ENCODE results near the gene CDCA4. TPM values are rescaled to one million over a fixed set of nuclear protein-coding genes. Genes with fewer than 3 reads are reported as not detected.

The CDCA4 gene
- total and polyA plus RNA-seq, 4 experiments from 2014 or later: 17.1 to 20.9 (median 18.9) TPM

GRCh38 chr14:105021656-105022275, 883 bp upstream of the CDCA4 start:
- Histone ChIP-seq H3K4me1 (ENCODE audit: insufficient read depth, low read length) (peaks cover 68% of the 10 kb centered on the region), H3K27me3 (ENCODE audit: insufficient read depth, low read length) (no peaks in the 10 kb centered on the region), H3K9me3 (ENCODE audit: control insufficient read depth in 1 of 2, low read length in 2 of 2) (no peaks in the 10 kb centered on the region), H3K27ac (ENCODE audit: low read depth, low read length) (peak overlapping the region; percentile 61), H3K36me3 (ENCODE audit: insufficient read depth, low read length) (no peaks in the 10 kb centered on the region), H3K4me3 (ENCODE audit: low read length in 2 of 2) (peak overlapping the region; percentile 61 to 71)
- H3K27ac Mint-ChIP-seq: peak overlapping the region; percentile 92 to 97 (median 94)
- DNase-seq: no peak
- H3K9me3 Mint-ChIP-seq: no peaks in the 10 kb centered on the region
- ChIA-PET CTCF (ENCODE audit: partially characterized antibody) (interaction anchor here (1.3 to 6.6 kb wide), 4 partner anchors 10 to 44 kb away, joined by 3 to 46 read pairs (median 4); partner anchors contain the start of gene GPR132), POLR2A (ENCODE audit: partially characterized antibody) (interaction anchor here (0.6 to 4.9 kb wide), 11 partner anchors 7 to 279 kb away, joined by 3 to 70 read pairs (median 8); partner anchors contain the start of genes BRF1, CLBA1 and GPR132)
- H3K27me3 Mint-ChIP-seq: peaks cover 0 to 1% of the 10 kb centered on the region in 2 donors
- peaks cover 24 to 82% (median 53%) of the 10 kb centered on the region in 4 donors for H3K4me1 Mint-ChIP-seq
- peak overlapping the region; percentile 88 to 94 (median 90) for H3K4me3 Mint-ChIP-seq
- peaks cover 0 to 12% of the 10 kb centered on the region in 2 donors for H3K36me3 Mint-ChIP-seq
- intact Hi-C loops (cut with micrococcal nuclease): loop anchor here (1.0 to 5.0 kb wide), 10 partner anchors 12 to 1304 kb away; partner anchors contain the start of genes BRF1, CLBA1, GPR132 and SIVA1

- Histone ChIP-seq H3K4me3 (ENCODE audit: low read length in 2 of 2) (peak overlapping the region; percentile 42 to 69), H3K27me3 (ENCODE audit: insufficient read depth, low read length) (no peaks in the 10 kb centered on the region), H3K4me1 (ENCODE audit: insufficient read depth, low read length) (peaks cover 72% of the 10 kb centered on the region), H3K36me3 (ENCODE audit: insufficient read depth, low read length) (no peaks in the 10 kb centered on the region), H3K27ac (ENCODE audit: low read depth, low read length) (peak overlapping the region; percentile 75), H3K9me3 (ENCODE audit: control insufficient read depth in 1 of 2, low read length in 2 of 2) (no peaks in the 10 kb centered on the region)
- peak; percentile 61 to 83 (median 68) for DNase-seq
- H3K36me3 Mint-ChIP-seq: peaks cover 4 to 9% of the 10 kb centered on the region in 2 donors
- intact Hi-C loops (cut with micrococcal nuclease): loop anchor here (2.0 to 5.0 kb wide), 5 partner anchors 43 to 1303 kb away; partner anchors contain the start of genes SIVA1, TEDC1, XRCC3 and ZFYVE21
- POLR2A ChIA-PET (ENCODE audit: partially characterized antibody): interaction anchor here (0.7 to 4.9 kb wide), 18 partner anchors 9 to 465 kb away, joined by 3 to 70 read pairs (median 6); partner anchors contain the start of genes BRF1, CLBA1, GPR132 and PACS2
- H3K4me3 Mint-ChIP-seq: peak overlapping the region; percentile 92 to 98 (median 94)
- peak overlapping the region; percentile 94 to 97 (median 96) for H3K27ac Mint-ChIP-seq
- CTCF ChIA-PET (ENCODE audit: partially characterized antibody): interaction anchor here (1.0 to 6.6 kb wide), 4 partner anchors 8 to 36 kb away, joined by 4 to 46 read pairs (median 9); partner anchors contain the start of gene CLBA1
- peaks cover 0 to 1% of the 10 kb centered on the region in 2 donors for H3K27me3 Mint-ChIP-seq
- no peaks in the 10 kb centered on the region for H3K9me3 Mint-ChIP-seq
- H3K4me1 Mint-ChIP-seq: peaks cover 34 to 84% (median 61%) of the 10 kb centered on the region in 4 donors
Measured at GRCh38 chr14:105019861-105020814, 745 bp downstream of the CDCA4 start.

- intact Hi-C loops (cut with micrococcal nuclease): no loop called here
- Histone ChIP-seq H3K4me1 (ENCODE audit: insufficient read depth, low read length) (peaks cover 78% of the 10 kb centered on the region), H3K27me3 (ENCODE audit: insufficient read depth, low read length) (no peaks in the 10 kb centered on the region), H3K27ac (ENCODE audit: low read depth, low read length) (no peak overlapping the region), H3K4me3 (ENCODE audit: low read length in 2 of 2) (no peak overlapping the region), H3K9me3 (ENCODE audit: control insufficient read depth in 1 of 2, low read length in 2 of 2) (no peaks in the 10 kb centered on the region), H3K36me3 (ENCODE audit: insufficient read depth, low read length) (no peaks in the 10 kb centered on the region)
- peaks cover 4 to 6% of the 10 kb centered on the region in 2 donors for H3K36me3 Mint-ChIP-seq
- H3K27me3 Mint-ChIP-seq: peaks cover 0 to 1% of the 10 kb centered on the region in 2 donors
- H3K4me3 Mint-ChIP-seq: peak overlapping the region in 7 of 8 donors; percentile 92 to 98 (median 93)
- POLR2A ChIA-PET (ENCODE audit: partially characterized antibody): interaction anchor here (4.6 to 4.9 kb wide), 2 partner anchors 34 to 45 kb away, joined by 32 to 70 read pairs; partner anchors contain the start of genes CLBA1 and GPR132
- H3K27ac Mint-ChIP-seq: peak overlapping the region in 6 of 7 donors; percentile 13 to 97 (median 80)
- CTCF ChIA-PET (ENCODE audit: partially characterized antibody): interaction anchor here (0.9 to 6.6 kb wide), 3 partner anchors 16 to 72 kb away, joined by 3 to 46 read pairs (median 3); no protein-coding TSS in a partner anchor
- H3K9me3 Mint-ChIP-seq: no peaks in the 10 kb centered on the region
- no peak for DNase-seq
- H3K4me1 Mint-ChIP-seq: peaks cover 50 to 87% (median 67%) of the 10 kb centered on the region in 4 donors
Measured at GRCh38 chr14:105018414-105018813, 2.5 kb downstream of the CDCA4 start.

- H3K36me3 ChIP-seq (ENCODE audit: insufficient read depth, low read length): peaks cover 10% of the 10 kb centered on the region
- H3K27ac ChIP-seq (ENCODE audit: low read depth, low read length): peak overlapping the region; percentile 63
- H3K9me3 Mint-ChIP-seq: no peaks in the 10 kb centered on the region
- peaks cover 56 to 84% (median 71%) of the 10 kb centered on the region in 4 donors for H3K4me1 Mint-ChIP-seq
- peaks cover 4 to 22% of the 10 kb centered on the region in 2 donors for H3K36me3 Mint-ChIP-seq
- no peaks in the 10 kb centered on the region for H3K9me3 ChIP-seq (ENCODE audit: control insufficient read depth in 1 of 2, low read length in 2 of 2)
- no peak overlapping the region for H3K4me3 ChIP-seq (ENCODE audit: low read length in 2 of 2)
- peaks cover 78% of the 10 kb centered on the region for H3K4me1 ChIP-seq (ENCODE audit: insufficient read depth, low read length)
- no peaks in the 10 kb centered on the region for H3K27me3 ChIP-seq (ENCODE audit: insufficient read depth, low read length)
- ChIA-PET POLR2A (ENCODE audit: partially characterized antibody) (interaction anchor here (1.7 to 2.2 kb wide), 3 partner anchors 10 to 50 kb away, joined by 3 to 12 read pairs (median 5); partner anchors contain the start of gene GPR132), CTCF (ENCODE audit: partially characterized antibody) (interaction anchor here (2.2 kb wide), 1 partner anchor 30 kb away, joined by 16 read pairs; no protein-coding TSS in a partner anchor)
- H3K4me3 Mint-ChIP-seq: peak overlapping the region in 7 of 8 donors; percentile 29 to 70 (median 66)
- H3K27ac Mint-ChIP-seq: peak overlapping the region; percentile 77 to 95 (median 90)
- peaks cover 0 to 1% of the 10 kb centered on the region in 2 donors for H3K27me3 Mint-ChIP-seq
- no peak for DNase-seq
- intact Hi-C loops (cut with micrococcal nuclease): no loop called here
Measured at GRCh38 chr14:105015905-105016304, 5.0 kb downstream of the CDCA4 start.

GRCh38 chr14:105015242-105015641, 5.6 kb downstream of the CDCA4 start:
- Mint-ChIP-seq H3K4me1 (peaks cover 56 to 83% (median 70%) of the 10 kb centered on the region in 4 donors), H3K36me3 (peaks cover 4 to 27% of the 10 kb centered on the region in 2 donors), H3K9me3 (no peaks in the 10 kb centered on the region), H3K4me3 (peak overlapping the region; percentile 28 to 70 (median 56)), H3K27me3 (peaks cover 0 to 1% of the 10 kb centered on the region in 2 donors), H3K27ac (peak overlapping the region; percentile 77 to 95 (median 89))
- H3K4me3 ChIP-seq (ENCODE audit: low read length in 2 of 2): no peak overlapping the region
- intact Hi-C loops (cut with micrococcal nuclease): no loop called here
- H3K27ac ChIP-seq (ENCODE audit: low read depth, low read length): peak overlapping the region; percentile 63
- peak in 2 of 5 donors; percentile 24 to 39 for DNase-seq
- CTCF ChIA-PET (ENCODE audit: partially characterized antibody): interaction anchor here (2.2 kb wide), 1 partner anchor 31 kb away, joined by 16 read pairs; no protein-coding TSS in a partner anchor
- POLR2A ChIA-PET (ENCODE audit: partially characterized antibody): interaction anchor here (1.7 to 2.2 kb wide), 3 partner anchors 10 to 50 kb away, joined by 3 to 12 read pairs (median 5); partner anchors contain the start of gene GPR132
- H3K36me3 ChIP-seq (ENCODE audit: insufficient read depth, low read length): peaks cover 17% of the 10 kb centered on the region
- H3K27me3 ChIP-seq (ENCODE audit: insufficient read depth, low read length): no peaks in the 10 kb centered on the region
- no peaks in the 10 kb centered on the region for H3K9me3 ChIP-seq (ENCODE audit: control insufficient read depth in 1 of 2, low read length in 2 of 2)
- peaks cover 78% of the 10 kb centered on the region for H3K4me1 ChIP-seq (ENCODE audit: insufficient read depth, low read length)

GRCh38 chr14:105014631-105015030, 6.3 kb downstream of the CDCA4 start:
- Histone ChIP-seq H3K27me3 (ENCODE audit: insufficient read depth, low read length) (no peaks in the 10 kb centered on the region), H3K27ac (ENCODE audit: low read depth, low read length) (peak overlapping the region; percentile 63), H3K4me1 (ENCODE audit: insufficient read depth, low read length) (peaks cover 72% of the 10 kb centered on the region), H3K9me3 (ENCODE audit: control insufficient read depth in 1 of 2, low read length in 2 of 2) (no peaks in the 10 kb centered on the region), H3K36me3 (ENCODE audit: insufficient read depth, low read length) (peaks cover 23% of the 10 kb centered on the region), H3K4me3 (ENCODE audit: low read length in 2 of 2) (peak overlapping the region in 1 of 2 donors; percentile 10)
- ChIA-PET POLR2A (ENCODE audit: partially characterized antibody) (interaction anchor here (0.6 to 2.2 kb wide), 2 partner anchors 7 to 11 kb away, joined by 3 to 12 read pairs; no protein-coding TSS in a partner anchor), CTCF (ENCODE audit: partially characterized antibody) (interaction anchor here (1.5 to 2.2 kb wide), 2 partner anchors 31 to 41 kb away, joined by 3 to 16 read pairs; no protein-coding TSS in a partner anchor)
- Mint-ChIP-seq H3K4me3 (peak overlapping the region in 5 of 8 donors; percentile 37 to 70 (median 63)), H3K4me1 (peaks cover 56 to 77% (median 66%) of the 10 kb centered on the region in 4 donors), H3K9me3 (no peaks in the 10 kb centered on the region), H3K27ac (peak overlapping the region; percentile 77 to 91 (median 86)), H3K36me3 (peaks cover 8 to 29% of the 10 kb centered on the region in 2 donors), H3K27me3 (no peaks in the 10 kb centered on the region)
- intact Hi-C loops (cut with micrococcal nuclease): loop anchor here (5.0 kb wide), 1 partner anchor 37 kb away; the partner anchor contains the start of gene AHNAK2
- DNase-seq: no peak

All from CD4-positive, alpha-beta memory T cell (primary cell).